H1 (cell line): ENCODE measurements around the gene TRIM9. TPM values are rescaled to one million over a fixed set of nuclear protein-coding genes. Genes with fewer than 3 reads are reported as not detected.

ENCODE experiments used
- CTCF ChIA-PET: fragments of 300-600 bp; sonication (Branson Sonifier 250); formaldehyde crosslinking; loops from one replicate; lab custom pipeline; 2021; ENCODE audit not compliant: partially characterized antibody; lab: Charles Lee
- POLR2A ChIA-PET: fragments of 300-600 bp; sonication (Branson Sonifier 250); formaldehyde crosslinking; loops from one replicate; lab custom pipeline; 2021; ENCODE audit warnings: inconsistent platforms; ENCODE audit not compliant: partially characterized antibody; lab: Charles Lee
- DNase-seq, 2 experiments: peaks; one replicate each; pipeline versions ENCODE4 v3.0.0 to v3.0.0-alpha.2; 2010 to 2022; ENCODE audit warnings: low spot score in 2 of 2, low read depth in 1 of 2, mixed read lengths in 1 of 2
- FAIRE-seq: peaks from 2 replicates; lab custom pipeline; 2011; peaks lifted over from hg19 to GRCh38; lab: Jason Lieb, UNC
- H2AFZ ChIP-seq: 2 replicates; pipeline ENCODE4 v1.8.1; 2012; ENCODE audit warnings: low read length, inconsistent platforms
- H2AK5ac ChIP-seq: 2 replicates; pipeline ENCODE4 v1.6.1; 2013; ENCODE audit warnings: low read depth, low read length
- H2BK120ac ChIP-seq: replicated peaks from 2 replicates; pipeline ENCODE3; 2013; ENCODE audit warnings: low read depth, low read length, inconsistent platforms
- H2BK12ac ChIP-seq: 2 replicates; pipeline ENCODE4 v1.6.1; 2013; ENCODE audit warnings: low read depth, low read length
- H2BK15ac ChIP-seq: 2 replicates; pipeline ENCODE4 v1.6.1; 2013; ENCODE audit warnings: low read length
- H2BK20ac ChIP-seq: 2 replicates; pipeline ENCODE4 v1.6.1; 2013; ENCODE audit warnings: low read length
- H2BK5ac ChIP-seq: 2 replicates; pipeline ENCODE4 v1.6.1; 2013; ENCODE audit warnings: low read depth, low read length
- H3K14ac ChIP-seq: 2 replicates; pipeline ENCODE4 v1.6.1; 2013; ENCODE audit warnings: inconsistent platforms; ENCODE audit not compliant: insufficient read length
- H3K18ac ChIP-seq: 2 replicates; pipeline ENCODE4 v1.6.1; 2013; ENCODE audit warnings: low read length; ENCODE audit errors: extremely low read depth
- H3K23ac ChIP-seq: 2 replicates; pipeline ENCODE4 v1.6.1; 2013; ENCODE audit warnings: inconsistent platforms; ENCODE audit not compliant: insufficient read length
- H3K23me2 ChIP-seq: 2 replicates; pipeline ENCODE4 v1.6.1; 2013; ENCODE audit warnings: low read depth, low read length
- H3K27ac ChIP-seq: 2 replicates; pipeline ENCODE4 v1.6.1; 2011; ENCODE audit warnings: low read depth, low read length, inconsistent platforms
- H3K27me3 ChIP-seq, 4 experiments: replicated peaks in 1 of 4; 1 replicate in 1 of 4; 2 replicates in 3 of 4; pipeline versions ENCODE4 v1.6.1 to v1.8.1; 2011 to 2013; ENCODE audit warnings: low read length in 3 of 4, mild to moderate bottlenecking in 3 of 4, inconsistent platforms in 2 of 4, mixed read lengths in 2 of 4, moderate library complexity in 1 of 4; ENCODE audit not compliant: control insufficient read depth in 3 of 4, insufficient read depth in 3 of 4; ENCODE audit errors: extremely low read depth in 1 of 4
- H3K36me3 ChIP-seq, 4 experiments: 2 replicates each; pipeline versions ENCODE4 v1.6.1 to v1.8.1; 2011 to 2013; ENCODE audit warnings: mild to moderate bottlenecking in 4 of 4, low read length in 3 of 4, moderate library complexity in 2 of 4, control low read depth in 1 of 4, inconsistent platforms in 1 of 4; ENCODE audit not compliant: insufficient read depth in 4 of 4, control insufficient read depth in 2 of 4
- H3K4ac ChIP-seq: replicated peaks from 2 replicates; pipeline ENCODE3; 2013; ENCODE audit warnings: low read length, low read depth, mixed read lengths, inconsistent platforms; ENCODE audit not compliant: insufficient read length
- H3K4me1 ChIP-seq, 4 experiments: replicated peaks in 1 of 4; 1 replicate in 1 of 4; 2 replicates in 3 of 4; pipeline versions ENCODE4 v1.6.1 to v1.8.1; 2011 to 2013; ENCODE audit warnings: low read length in 3 of 4, inconsistent platforms in 2 of 4, mixed read lengths in 1 of 4; ENCODE audit not compliant: insufficient read depth in 4 of 4, control insufficient read depth in 3 of 4
- H3K4me2 ChIP-seq, 2 experiments: 2 replicates each; pipeline versions ENCODE4 v1.6.1 to v1.8.1; 2011 to 2013; ENCODE audit warnings: low read depth in 2 of 2, low read length in 2 of 2, control low read depth in 1 of 2, inconsistent platforms in 1 of 2, mild to moderate bottlenecking in 1 of 2; ENCODE audit not compliant: insufficient read depth in 1 of 2
- H3K4me3 ChIP-seq, 4 experiments: fragments of 200-600, 300-600 bp in 1 of 4; sonication (generic), shearing (Covaris generic), sonication (Bioruptor Twin) in 1 of 4; 2 replicates each; pipeline versions ENCODE4 v1.5.1 to v1.8.1; 2011 to 2016; ENCODE audit warnings: low read length in 4 of 4, low read depth in 3 of 4, control low read depth in 2 of 4, inconsistent platforms in 2 of 4, mild to moderate bottlenecking in 2 of 4, mixed read lengths in 1 of 4, moderate library complexity in 1 of 4; ENCODE audit not compliant: insufficient read depth in 2 of 4; ENCODE audit errors: extremely low read depth in 1 of 4
- H3K56ac ChIP-seq: replicated peaks from 2 replicates; pipeline ENCODE3; 2013; ENCODE audit warnings: low read depth, mild to moderate bottlenecking, mixed read lengths, low read length, inconsistent platforms; ENCODE audit not compliant: insufficient read length
- H3K79me1 ChIP-seq: 2 replicates; pipeline ENCODE4 v1.6.1; 2013; ENCODE audit warnings: low read depth, low read length, control low read depth
- H3K79me2 ChIP-seq, 2 experiments: 2 replicates each; pipeline versions ENCODE4 v1.6.1 to v1.8.1; 2012 to 2013; ENCODE audit warnings: low read length in 2 of 2, mild to moderate bottlenecking in 2 of 2, inconsistent platforms in 1 of 2; ENCODE audit not compliant: insufficient read depth in 2 of 2, control insufficient read depth in 1 of 2
- H3K9ac ChIP-seq, 4 experiments: replicated peaks in 1 of 4; 1 replicate in 1 of 4; 2 replicates in 3 of 4; pipeline versions ENCODE4 v1.6.1 to v1.8.1; 2011 to 2013; ENCODE audit warnings: low read depth in 3 of 4, low read length in 3 of 4, control low read depth in 2 of 4, mild to moderate bottlenecking in 2 of 4, moderate library complexity in 2 of 4, inconsistent platforms in 1 of 4; ENCODE audit errors: extremely low read depth in 1 of 4
- H3K9me3 ChIP-seq, 2 experiments: 2 replicates each; pipeline versions ENCODE4 v1.6.1 to v1.8.1; 2012 to 2013; ENCODE audit warnings: mild to moderate bottlenecking in 2 of 2, moderate library complexity in 2 of 2, control low read depth in 1 of 2, inconsistent platforms in 1 of 2, low read depth in 1 of 2, low read length in 1 of 2, mixed read lengths in 1 of 2; ENCODE audit not compliant: insufficient read depth in 2 of 2
- H4K20me1 ChIP-seq, 2 experiments: replicated peaks in 1 of 2; 2 replicates each; pipeline versions ENCODE3 to v1.8.1; 2011 to 2013; ENCODE audit warnings: inconsistent platforms in 2 of 2, low read length in 2 of 2, mild to moderate bottlenecking in 1 of 2; ENCODE audit not compliant: insufficient read depth in 2 of 2, control insufficient read depth in 1 of 2
- H4K5ac ChIP-seq: 2 replicates; pipeline ENCODE4 v1.6.1; 2013; ENCODE audit warnings: low read length, low read depth, mixed read lengths, inconsistent platforms; ENCODE audit not compliant: insufficient read length
- H4K8ac ChIP-seq: 2 replicates; pipeline ENCODE4 v1.8.0; 2013; ENCODE audit warnings: mild to moderate bottlenecking, moderate library complexity, low read length, inconsistent platforms; ENCODE audit not compliant: insufficient read depth; ENCODE audit errors: extremely low read depth
- H4K91ac ChIP-seq: replicated peaks from 2 replicates; pipeline ENCODE3; 2013; ENCODE audit warnings: low read length, mixed read lengths, inconsistent platforms; ENCODE audit not compliant: insufficient read length
- CREB1 ChIP-seq: IDR thresholded peaks from 2 replicates; pipeline ENCODE4 v1.6.1; 2012; ENCODE audit warnings: inconsistent platforms
- KDM5A ChIP-seq: fragments of 200-600 bp; IDR thresholded peaks from 2 replicates; pipeline ENCODE4 v1.7.1; 2012; ENCODE audit warnings: mild to moderate bottlenecking, low read length, inconsistent platforms, mixed read lengths
- NANOG ChIP-seq: IDR thresholded peaks from 2 replicates; pipeline ENCODE4 v1.6.1; 2011; ENCODE audit warnings: low read length, low read depth, mild to moderate bottlenecking, inconsistent platforms; ENCODE audit not compliant: insufficient read depth, poor library complexity, severe bottlenecking
- PHF8 ChIP-seq: fragments of 200-600 bp; sonication (generic); conservative IDR thresholded peaks from 2 replicates; pipeline ENCODE4 v1.7.1; 2012; ENCODE audit warnings: low read depth, mild to moderate bottlenecking, inconsistent platforms, low read length, moderate library complexity
- POLR2AphosphoS5 ChIP-seq: IDR thresholded peaks from 2 replicates; pipeline ENCODE4 v1.6.1; 2011; ENCODE audit warnings: low read depth, low read length
- RBBP5 ChIP-seq: IDR thresholded peaks from 2 replicates; pipeline ENCODE4 v1.7.1; 2012; ENCODE audit warnings: low read depth, mild to moderate bottlenecking, inconsistent platforms, low read length, moderate library complexity, borderline replicate concordance
- RNF2 ChIP-seq: fragments of 200-900, 300-1000 bp; sonication (generic); IDR thresholded peaks from 2 replicates; pipeline ENCODE4 v1.7.1; 2016; ENCODE audit warnings: borderline replicate concordance, low read depth, mild to moderate bottlenecking, antibody characterized with exemption, low read length; ENCODE audit not compliant: poor library complexity, severe bottlenecking; ENCODE audit errors: missing control alignments
- SAP30 ChIP-seq: fragments of 300-600 bp; sonication (generic); IDR thresholded peaks from 2 replicates; pipeline ENCODE4 v1.7.1; 2012; ENCODE audit warnings: low read length, moderate library complexity, mild to moderate bottlenecking, inconsistent platforms; ENCODE audit not compliant: insufficient read depth, insufficient replicate concordance
- SIX5 ChIP-seq: IDR thresholded peaks from 2 replicates; pipeline ENCODE4 v1.6.1; 2011; ENCODE audit warnings: mild to moderate bottlenecking, low read depth, low read length
- SP2 ChIP-seq: IDR thresholded peaks from 2 replicates; pipeline ENCODE4 v1.6.1; 2012; ENCODE audit warnings: mild to moderate bottlenecking, low read length, inconsistent platforms
- SUZ12 ChIP-seq: fragments of 200-600 bp; sonication (generic); IDR thresholded peaks from 2 replicates; pipeline ENCODE4 v1.6.1; 2012; ENCODE audit warnings: mild to moderate bottlenecking, inconsistent platforms, low read length, moderate library complexity, mixed read lengths
- TAF1 ChIP-seq: IDR thresholded peaks from 2 replicates; pipeline ENCODE4 v1.6.1; 2011; ENCODE audit warnings: mild to moderate bottlenecking, low read depth, low read length
- TEAD4 ChIP-seq: IDR thresholded peaks from 2 replicates; pipeline ENCODE4 v1.6.1; 2012; ENCODE audit warnings: low read depth, low read length, inconsistent platforms, mixed read lengths
- USF2 ChIP-seq: IDR thresholded peaks from 2 replicates; pipeline ENCODE4 v1.6.1; 2011; ENCODE audit warnings: low read length, improper control_type of control experiment
- WGBS, 2 experiments: shearing (Covaris generic) in 1 of 2; methylation state at CpG; one replicate each; pipeline versions ENCODE4 v1.1.6 to v1.1.7; 2013 to 2015; ENCODE audit warnings: low lambda C conversion rate in 2 of 2, mixed read lengths in 2 of 2, inconsistent platforms in 1 of 2, low coverage in 1 of 2, missing lambda C conversion rate in 1 of 2; ENCODE audit not compliant: insufficient replicate concordance in 2 of 2, insufficient coverage in 1 of 2, insufficient read length in 1 of 2; ENCODE audit errors: extremely low coverage in 1 of 2, missing lambda C conversion rate in 1 of 2; 5-methylcytosine and 5-hydroxymethylcytosine counted together
- polyA plus RNA-seq, 7 experiments: library from polyadenylated mRNA; depleted of rRNA in 3 of 7; stranded (reverse) in 5 of 7; unstranded in 2 of 7; fragments of >200 nt in 5 of 7; fragments of 200-250 nt in 2 of 7; gene quantifications; 1 replicate in 5 of 7; 2 replicates in 1 of 7; 4 replicates in 1 of 7; pipeline versions ENCODE4 v1.2.1 to v1.2.3, GENCODE V29; 2011 to 2013; ENCODE audit warnings: missing spikeins in 2 of 7, mixed read lengths in 2 of 7
- total RNA-seq: library from RNA; stranded (reverse); fragmentation: NEBNext Ultra II Directional; extraction: Animal tissue kit (Norgen Biotek cat#: 25700); gene quantifications from 2 replicates; pipeline ENCODE4 v1.2.1, GENCODE V29; 2021

The TRIM9 gene
- total and polyA plus RNA-seq, 2 of the 8 experiments (the other 6 are each of a cell fraction or from before 2014, with no cell fraction given) = 2.7 to 5.4 TPM

GRCh38 chr14:51053157-51053556, 41.7 kb downstream of the TRIM9 start:
- no peak for DNase-seq
- CTCF ChIA-PET = no interaction called here
- TF ChIP-seq SP2 = no peak
- no peak for TF ChIP-seq KDM5A
- no peak for TF ChIP-seq RNF2
- no peak for TF ChIP-seq CREB1
- TF ChIP-seq USF2 = no peak
- no peak for TF ChIP-seq TEAD4
- TF ChIP-seq SIX5 = no peak
- no peak for TF ChIP-seq SAP30
- TF ChIP-seq NANOG = no peak
- TF ChIP-seq TAF1 = no peak
- TF ChIP-seq PHF8 = no peak
- no peak for TF ChIP-seq POLR2AphosphoS5
- no peak for TF ChIP-seq SUZ12
- TF ChIP-seq RBBP5 = no peak

More at GRCh38 chr14:51053157-51053556, 41.7 kb downstream of the TRIM9 start:
- no peak for FAIRE-seq
- H3K18ac ChIP-seq = no peak overlapping the region
- no peak overlapping the region for H3K27ac ChIP-seq
- no peak overlapping the region for H4K5ac ChIP-seq
- H2AFZ ChIP-seq = no peak overlapping the region
- H3K4me2 ChIP-seq = no peak overlapping the region
- H3K4me1 ChIP-seq = no peaks in the 10 kb centered on the region
- no peak overlapping the region for H3K4ac ChIP-seq
- H3K36me3 ChIP-seq = no peaks in the 10 kb centered on the region
- no peak overlapping the region for H3K9ac ChIP-seq
- no peak overlapping the region for H2BK120ac ChIP-seq
- no peaks in the 10 kb centered on the region for H3K27me3 ChIP-seq
- POLR2A ChIA-PET = no interaction called here
- no peak overlapping the region for H2BK15ac ChIP-seq
- no peaks in the 10 kb centered on the region for H3K79me1 ChIP-seq
- H3K14ac ChIP-seq = no peak overlapping the region
- H3K4me3 ChIP-seq = no peak overlapping the region
- no peaks in the 10 kb centered on the region for H3K9me3 ChIP-seq
- H2BK12ac ChIP-seq = no peak overlapping the region
- H2AK5ac ChIP-seq = no peak overlapping the region
- H4K8ac ChIP-seq = no peak overlapping the region
- no peak overlapping the region for H2BK5ac ChIP-seq
- no peaks in the 10 kb centered on the region; the same call in 1 of the 2 replicates for H3K23me2 ChIP-seq
- H4K20me1 ChIP-seq = no peaks in the 10 kb centered on the region
- no peak overlapping the region for H3K23ac ChIP-seq
- 92% methylated on average over 1 of the region's 2 CpGs; no CpG with 5 or more reads in 1 of the 2 experiments for whole genome bisulfite sequencing, 2 experiments
- H3K79me2 ChIP-seq = no peaks in the 10 kb centered on the region
- no peak overlapping the region for H4K91ac ChIP-seq
- no peak overlapping the region for H2BK20ac ChIP-seq
- H3K56ac ChIP-seq = no peak overlapping the region
